Mononuclear cell (primary cell): ENCODE measurements around the gene CPSF4L. TPM values are rescaled to one million over a fixed set of nuclear protein-coding genes. Genes with fewer than 3 reads are reported as not detected.

Source experiments
- H3K27me3 ChIP-seq: 2 replicates; pipeline ENCODE4 v1.6.0; 2011; ENCODE audit warnings: low read length, control low read depth; ENCODE audit not compliant: insufficient read depth
- H3K4me1 ChIP-seq: 2 replicates; pipeline ENCODE4 v1.5.1; 2011; ENCODE audit warnings: mild to moderate bottlenecking, low read length, control low read depth; ENCODE audit not compliant: insufficient read depth
- H3K4me3 ChIP-seq: 2 replicates; pipeline ENCODE4 v1.5.1; 2011; ENCODE audit warnings: mild to moderate bottlenecking, low read length, moderate library complexity
- H3K9me3 ChIP-seq: 2 replicates; pipeline ENCODE4 v1.5.1; 2011; ENCODE audit warnings: low read depth, mild to moderate bottlenecking, control low read depth, low read length
- total RNA-seq: library from RNA; depleted of rRNA; stranded (reverse); fragments of >200 nt; gene quantifications from one replicate; pipeline ENCODE4 v1.2.3, GENCODE V29; 2012

Gene CPSF4L
- total RNA-seq, 1 donor: 0.10 TPM

GRCh38 chr17:73293480-73293911 is 31.8 kb upstream of the CPSF4L start:
- Histone ChIP-seq H3K4me1 (peaks cover 38% of the 10 kb centered on the region), H3K9me3 (no peaks in the 10 kb centered on the region), H3K4me3 (no peak overlapping the region), H3K27me3 (no peaks in the 10 kb centered on the region)

- H3K9me3 ChIP-seq: no peaks in the 10 kb centered on the region
- no peaks in the 10 kb centered on the region for H3K27me3 ChIP-seq
- H3K4me3 ChIP-seq: no peak overlapping the region
- H3K4me1 ChIP-seq: peaks cover 38% of the 10 kb centered on the region
These were observed 31.4 kb upstream of the CPSF4L start for GRCh38 chr17:73293031-73293430.

GRCh38 chr17:73292031-73292531 is 30.4 kb upstream of the CPSF4L start:
- Histone ChIP-seq H3K27me3 (no peaks in the 10 kb centered on the region), H3K4me3 (no peak overlapping the region), H3K9me3 (no peaks in the 10 kb centered on the region), H3K4me1 (peaks cover 38% of the 10 kb centered on the region)

GRCh38 chr17:73291260-73291801 is 29.7 kb upstream of the CPSF4L start:
- peaks cover 38% of the 10 kb centered on the region for H3K4me1 ChIP-seq
- H3K27me3 ChIP-seq: no peaks in the 10 kb centered on the region
- no peaks in the 10 kb centered on the region for H3K9me3 ChIP-seq
- no peak overlapping the region for H3K4me3 ChIP-seq

GRCh38 chr17:73290399-73291259 is 28.9 kb upstream of the CPSF4L start:
- Histone ChIP-seq H3K27me3 (no peaks in the 10 kb centered on the region), H3K4me1 (peaks cover 38% of the 10 kb centered on the region), H3K4me3 (no peak overlapping the region), H3K9me3 (no peaks in the 10 kb centered on the region)

GRCh38 chr17:73289549-73290254 is 28.0 kb upstream of the CPSF4L start:
- Histone ChIP-seq H3K27me3 (no peaks in the 10 kb centered on the region), H3K4me3 (no peak overlapping the region), H3K9me3 (no peaks in the 10 kb centered on the region), H3K4me1 (peaks cover 38% of the 10 kb centered on the region)

- peaks cover 38% of the 10 kb centered on the region for H3K4me1 ChIP-seq
- H3K27me3 ChIP-seq: no peaks in the 10 kb centered on the region
- H3K4me3 ChIP-seq: no peak overlapping the region
- no peaks in the 10 kb centered on the region for H3K9me3 ChIP-seq
These were observed 27.0 kb upstream of the CPSF4L start for GRCh38 chr17:73288534-73289302.

GRCh38 chr17:73286863-73287296 is 25.2 kb upstream of the CPSF4L start:
- peaks cover 28% of the 10 kb centered on the region for H3K4me1 ChIP-seq
- H3K9me3 ChIP-seq: no peaks in the 10 kb centered on the region
- no peak overlapping the region for H3K4me3 ChIP-seq
- H3K27me3 ChIP-seq: no peaks in the 10 kb centered on the region

GRCh38 chr17:73285916-73286862 is 24.5 kb upstream of the CPSF4L start:
- Histone ChIP-seq H3K4me1 (peaks cover 21% of the 10 kb centered on the region), H3K27me3 (no peaks in the 10 kb centered on the region), H3K9me3 (no peaks in the 10 kb centered on the region), H3K4me3 (no peak overlapping the region)

GRCh38 chr17:73285603-73285908 is 23.9 kb upstream of the CPSF4L start:
- Histone ChIP-seq H3K9me3 (no peaks in the 10 kb centered on the region), H3K4me1 (peaks cover 15% of the 10 kb centered on the region), H3K4me3 (no peak overlapping the region), H3K27me3 (no peaks in the 10 kb centered on the region)

- H3K4me3 ChIP-seq: no peak overlapping the region
- H3K9me3 ChIP-seq: no peaks in the 10 kb centered on the region
- no peaks in the 10 kb centered on the region for H3K27me3 ChIP-seq
- H3K4me1 ChIP-seq: peaks cover 10% of the 10 kb centered on the region
These were observed 23.4 kb upstream of the CPSF4L start for GRCh38 chr17:73284906-73285602.

- no peak overlapping the region for H3K4me3 ChIP-seq
These were observed 22.7 kb upstream of the CPSF4L start for GRCh38 chr17:73284354-73284753.

GRCh38 chr17:73283841-73284282 is 22.2 kb upstream of the CPSF4L start:
- H3K4me1 ChIP-seq: no peaks in the 10 kb centered on the region
- H3K4me3 ChIP-seq: no peak overlapping the region
- H3K27me3 ChIP-seq: no peaks in the 10 kb centered on the region
- no peaks in the 10 kb centered on the region for H3K9me3 ChIP-seq

More at GRCh38 chr17:73284354-73284753, 22.7 kb upstream of the CPSF4L start:
- Histone ChIP-seq H3K27me3 (no peaks in the 10 kb centered on the region), H3K4me1 (peaks cover 3% of the 10 kb centered on the region), H3K9me3 (no peaks in the 10 kb centered on the region)
